ENCODE results near the gene SMAGP. TPM values are rescaled to one million over a fixed set of nuclear protein-coding genes. Genes with fewer than 3 reads are reported as not detected.

SMAGP gene
- total RNA-seq, 2 experiments from 2014 or later: 0.82 to 0.86 TPM

DNA sequence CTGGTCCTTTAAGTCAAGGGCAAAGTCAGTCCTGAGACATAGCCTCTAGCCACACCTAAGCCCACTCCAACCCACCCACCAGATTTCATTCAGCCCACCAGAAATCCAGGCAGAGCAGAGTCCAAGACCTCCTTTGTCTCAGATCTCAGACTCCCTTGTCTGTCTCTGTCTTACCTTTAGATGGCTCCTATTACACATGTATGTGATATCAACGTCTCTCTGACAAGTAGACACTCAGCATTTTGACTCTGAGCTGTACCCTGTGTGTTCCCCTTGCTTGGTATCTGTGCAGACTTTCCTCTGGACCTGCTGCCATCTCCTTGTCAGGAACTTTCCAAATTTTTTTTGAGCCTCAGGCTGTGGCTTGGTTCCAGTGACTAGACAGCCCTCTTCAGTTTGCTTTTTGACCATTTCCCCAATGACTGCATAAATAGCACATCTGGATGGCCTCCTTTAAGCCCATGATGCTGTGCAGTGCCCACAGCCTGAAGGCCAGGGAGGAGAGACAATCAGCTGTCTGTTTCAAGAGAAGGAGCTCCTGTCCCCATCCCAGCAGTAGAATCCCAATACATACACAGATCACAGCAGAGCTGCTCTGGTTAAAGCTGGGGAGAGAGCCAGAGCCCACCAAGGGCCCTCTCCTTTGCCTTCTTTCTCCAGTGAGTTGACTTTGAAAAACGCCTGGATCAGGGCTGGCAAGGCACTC is 59.4 kb downstream of the SMAGP start:
- POLR2A ChIA-PET: interaction anchor here (0.6 kb wide), 1 partner anchor 16 kb away, joined by 3 read pairs; no protein-coding TSS in a partner anchor
- CTCF ChIA-PET: interaction anchor here (0.6 kb wide), 1 partner anchor 19 kb away, joined by 3 read pairs; no protein-coding TSS in a partner anchor

GRCh38 chr12:51209259-51209658 is 61.0 kb downstream of the SMAGP start:
- POLR2A ChIA-PET: no interaction called here
- CTCF ChIA-PET: no interaction called here

DNA sequence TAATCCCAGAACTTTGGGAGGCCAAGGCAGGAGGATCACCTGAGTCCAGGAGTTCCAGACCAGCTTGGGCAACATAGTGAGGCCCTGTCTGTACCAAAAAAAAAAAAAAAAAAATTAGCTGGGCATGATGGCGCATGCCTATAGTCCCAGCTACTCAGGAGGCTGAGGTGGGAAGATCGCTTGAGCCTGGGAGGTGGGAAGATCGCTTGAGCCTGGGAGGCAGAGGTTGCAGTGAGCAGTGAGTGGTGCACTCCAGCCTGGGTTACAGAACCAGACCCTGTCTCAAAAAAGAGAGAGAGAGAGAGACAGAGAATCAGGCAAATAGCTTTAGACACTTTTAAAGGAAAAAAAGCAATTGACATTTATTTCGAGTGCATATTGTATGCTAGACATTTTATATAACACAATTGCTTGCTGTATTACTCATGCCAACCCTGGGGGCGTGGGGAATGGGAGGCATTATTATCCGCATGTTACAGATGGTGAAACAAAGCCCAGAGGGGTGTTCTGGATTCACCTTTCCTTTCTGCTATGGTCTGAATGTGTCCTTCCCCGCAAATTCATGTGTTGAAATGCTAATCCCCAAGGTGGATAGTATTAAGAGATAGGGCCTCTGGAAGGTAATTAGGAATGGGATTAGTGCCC is 62.1 kb downstream of the SMAGP start:
- ChIA-PET POLR2A (no interaction called here), CTCF (no interaction called here)

GRCh38 chr12:51205350-51205749 is 64.9 kb downstream of the SMAGP start:
- ChIA-PET CTCF (interaction anchor here (0.6 kb wide), 1 partner anchor 375 kb away, joined by 4 read pairs; no protein-coding TSS in a partner anchor), POLR2A (interaction anchor here (0.6 to 1.0 kb wide), 2 partner anchors 13 to 122 kb away, joined by 3 to 8 read pairs; partner anchors contain the start of gene POU6F1)

GRCh38 chr12:51202718-51203117 is 67.5 kb downstream of the SMAGP start:
- POLR2A ChIA-PET: no interaction called here
- CTCF ChIA-PET: no interaction called here

- CTCF ChIA-PET: no interaction called here
- POLR2A ChIA-PET: interaction anchor here (0.6 kb wide), 1 partner anchor 12 kb away, joined by 9 read pairs; no protein-coding TSS in a partner anchor
Observed at GRCh38 chr12:51200806-51201205, 69.4 kb downstream of the SMAGP start.

- POLR2A ChIA-PET: interaction anchor here (0.6 kb wide), 1 partner anchor 13 kb away, joined by 9 read pairs; no protein-coding TSS in a partner anchor
- CTCF ChIA-PET: no interaction called here
Observed at GRCh38 chr12:51200156-51200555, 70.1 kb downstream of the SMAGP start.

DNA sequence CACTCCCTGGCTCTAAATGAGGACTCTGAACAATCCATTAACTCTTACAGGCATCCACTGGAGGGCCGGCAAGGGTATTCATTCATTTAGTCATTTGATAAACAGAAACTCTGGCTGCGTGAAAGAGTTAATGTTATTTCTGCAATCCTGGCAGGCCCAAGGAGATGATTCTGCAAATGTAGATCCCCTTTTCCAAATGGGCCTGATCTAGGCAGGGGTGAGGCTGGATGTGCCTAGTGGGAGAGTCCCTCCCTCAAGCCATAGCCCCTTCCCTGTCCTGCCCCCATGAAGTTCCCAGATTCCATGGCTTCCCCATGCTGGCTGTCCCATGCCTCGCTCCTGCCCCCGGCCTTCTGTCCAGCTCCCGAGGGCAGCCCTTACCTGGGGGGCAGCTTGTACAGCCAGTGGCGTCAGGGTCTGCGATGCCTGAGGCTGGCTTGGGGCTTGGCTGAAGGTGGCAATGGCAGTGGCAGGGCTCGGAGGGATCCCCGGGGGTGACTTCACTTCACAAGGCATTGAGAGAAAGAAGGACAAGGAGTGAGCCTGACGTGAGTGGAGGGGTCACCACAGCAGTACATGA is 70.8 kb downstream of the SMAGP start:
- POLR2A ChIA-PET: no interaction called here
- CTCF ChIA-PET: no interaction called here

DNA sequence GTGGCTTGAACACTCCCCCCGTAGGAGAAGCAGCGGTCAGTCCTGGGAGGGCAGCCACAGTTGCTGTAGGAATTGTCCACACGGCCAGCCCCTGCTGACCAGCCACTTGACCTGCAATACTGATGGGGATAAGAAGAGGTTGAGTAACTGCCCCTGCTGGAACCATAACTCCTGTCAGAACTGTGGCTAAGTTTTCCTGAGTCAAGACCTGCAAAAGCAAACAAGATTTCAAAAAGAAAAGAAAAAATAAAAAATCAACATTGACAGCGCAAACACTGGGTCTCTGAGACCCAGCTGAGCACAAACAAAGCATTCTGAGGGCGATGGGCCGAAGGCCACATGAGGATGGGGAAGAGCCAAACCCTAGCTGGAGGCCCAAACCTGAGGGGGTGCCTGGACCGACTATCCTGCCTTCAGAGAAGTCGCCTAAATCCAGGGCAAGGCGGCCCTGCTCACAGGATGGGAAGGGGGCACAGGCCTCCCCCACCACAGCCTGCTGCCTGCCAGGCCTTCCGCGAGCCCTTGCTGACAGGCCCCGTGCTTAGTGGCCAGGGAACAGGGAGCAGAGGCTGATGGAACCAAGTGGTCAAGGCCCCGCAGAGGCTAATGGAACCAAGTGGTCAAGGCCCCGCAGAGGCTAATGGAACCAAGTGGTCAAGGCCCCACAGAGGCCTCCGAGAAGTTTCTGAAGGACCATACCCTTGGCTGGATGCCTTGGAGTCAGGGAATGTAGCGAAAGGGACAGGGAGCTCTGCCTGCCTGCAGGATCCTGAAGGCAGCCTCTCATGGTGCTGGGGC is 71.4 kb downstream of the SMAGP start:
- ChIA-PET POLR2A (no interaction called here), CTCF (no interaction called here)

DNA sequence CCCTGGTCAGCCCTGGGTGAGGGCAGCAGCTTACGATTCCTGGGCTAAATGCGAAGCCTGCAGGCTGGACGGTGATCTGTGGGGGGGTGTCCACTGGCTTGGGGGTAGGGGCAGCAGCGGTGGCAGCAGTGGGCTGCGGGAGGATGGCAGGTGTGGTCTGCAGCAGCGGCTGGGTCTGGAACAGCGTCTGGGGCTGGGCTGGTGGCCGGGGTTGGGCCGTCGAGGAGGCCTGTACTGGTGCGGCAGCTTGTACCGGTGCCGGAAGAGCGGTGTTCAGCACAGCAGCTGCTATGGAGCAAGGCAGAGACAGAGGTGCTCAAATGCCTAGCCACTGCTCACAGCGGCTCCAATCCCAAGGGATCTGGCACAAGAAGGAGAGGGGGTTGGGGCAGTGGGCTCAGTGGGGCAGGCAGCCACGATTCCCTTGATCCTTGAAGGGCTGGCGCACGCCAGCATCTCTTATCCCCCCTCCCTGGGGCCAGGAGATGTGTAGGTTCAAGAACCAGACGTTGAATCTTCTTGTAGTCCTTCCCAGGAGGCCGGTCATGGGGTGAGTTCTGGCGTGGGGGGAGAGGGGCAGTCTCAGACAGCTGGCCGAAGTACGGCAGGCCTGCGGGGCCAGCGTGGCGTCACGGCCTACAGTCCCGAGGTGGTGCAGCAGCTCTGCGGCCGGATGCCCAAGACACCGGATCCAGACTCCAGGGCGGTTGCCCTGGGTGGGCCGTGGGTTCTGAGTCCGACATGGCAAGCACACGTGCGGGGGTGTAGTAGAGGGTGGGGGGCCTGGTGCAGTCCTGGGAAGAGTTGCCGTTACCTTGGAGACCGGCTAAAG is 72.3 kb downstream of the SMAGP start:
- ChIA-PET POLR2A (no interaction called here), CTCF (no interaction called here)

DNA sequence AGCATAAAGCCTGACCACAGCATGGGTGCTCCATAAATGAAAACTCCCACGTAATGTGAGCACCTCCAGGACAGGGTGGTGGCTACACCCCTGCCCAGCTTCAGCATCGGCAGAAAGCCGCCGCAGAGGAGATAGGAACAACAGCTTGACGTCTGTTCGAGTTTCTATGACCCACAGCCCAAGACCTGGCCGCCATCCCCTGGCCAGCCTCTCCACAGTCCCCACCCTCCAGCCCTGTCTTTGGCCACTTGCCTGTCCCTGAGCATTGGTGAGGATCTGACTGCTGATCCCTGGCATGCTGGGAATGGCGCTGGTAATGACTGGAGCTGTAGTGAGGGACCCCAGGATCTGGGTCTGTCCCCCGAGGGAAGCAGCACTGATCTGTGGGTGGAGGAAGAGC is 73.7 kb downstream of the SMAGP start:
- POLR2A ChIA-PET: no interaction called here
- CTCF ChIA-PET: no interaction called here

DNA sequence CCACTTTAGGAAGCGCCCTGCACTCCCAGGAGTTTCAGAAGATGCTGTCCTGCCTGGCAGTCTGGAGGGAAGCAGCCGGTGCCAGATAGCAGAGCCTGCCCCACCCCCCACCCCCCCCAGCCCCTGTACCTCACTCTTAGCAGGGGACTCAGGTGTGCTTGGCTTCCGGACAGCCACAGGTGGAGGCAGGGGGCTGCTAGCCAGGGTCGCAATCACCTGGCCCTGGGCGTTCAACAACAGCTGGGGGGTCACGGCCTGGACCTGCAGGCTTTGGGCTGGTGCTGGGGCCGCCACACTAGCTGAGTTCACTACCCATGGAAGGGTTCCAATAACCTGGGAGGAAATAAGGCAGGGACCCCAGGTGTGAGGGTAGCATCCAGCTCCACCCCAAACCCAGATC is 74.4 kb downstream of the SMAGP start:
- ChIA-PET CTCF (interaction anchor here (0.6 kb wide), 1 partner anchor 53 kb away, joined by 3 read pairs; no protein-coding TSS in a partner anchor), POLR2A (no interaction called here)

Other genes with a start within 250 kb of the SMAGP start
- 10 to 100 TPM; 33.4 to 33.8 TPM for gene SLC11A2, start 244.0 kb downstream of the SMAGP start, total RNA-seq
- 10 to 100 TPM; 61.4 to 68.9 TPM for gene LETMD1, start 222.1 kb downstream of the SMAGP start, total RNA-seq
- 10 to 100 TPM; 16.8 to 17.3 TPM for gene CSRNP2, start 186.8 kb downstream of the SMAGP start, total RNA-seq
- gene TFCP2, start 97.3 kb downstream of the SMAGP start, total RNA-seq: 10 to 100 TPM; 37.4 to 39.5 TPM
- gene POU6F1, start 52.4 kb downstream of the SMAGP start, total RNA-seq: 1 to 10 TPM; 6.9 to 9.9 TPM
- 10 to 100 TPM; 84.6 to 88.0 TPM for gene DAZAP2, start 31.6 kb downstream of the SMAGP start, total RNA-seq
- gene BIN2, start 53.8 kb upstream of the SMAGP start, total RNA-seq: 10 to 100 TPM; 42.8 to 47.0 TPM
- gene CELA1, start 76.3 kb upstream of the SMAGP start, total RNA-seq: not detected
- gene GALNT6, start 121.0 kb upstream of the SMAGP start, total RNA-seq: 10 to 100 TPM; 21.5 to 23.1 TPM
- 1 to 10 TPM; 2.8 to 3.7 TPM for gene SLC4A8, start 154.4 kb upstream of the SMAGP start, total RNA-seq

Measured in activated CD8-positive, alpha-beta memory T cell treated with anti-CD3 and anti-CD28 coated beads for 36 hours (primary cell).